H1 (cell line): ENCODE results near the gene ERI3. TPM values are rescaled to one million over a fixed set of nuclear protein-coding genes. Genes with fewer than 3 reads are reported as not detected.

Source experiments
- CTCF ChIA-PET: fragments of 300-600 bp; sonication (Branson Sonifier 250); formaldehyde crosslinking; loops from one replicate; lab custom pipeline; 2021; ENCODE audit not compliant: partially characterized antibody; lab: Charles Lee
- POLR2A ChIA-PET: fragments of 300-600 bp; sonication (Branson Sonifier 250); formaldehyde crosslinking; loops from one replicate; lab custom pipeline; 2021; ENCODE audit warnings: inconsistent platforms; ENCODE audit not compliant: partially characterized antibody; lab: Charles Lee
- DNase-seq, 2 experiments: peaks; one replicate each; pipeline versions ENCODE4 v3.0.0 to v3.0.0-alpha.2; 2010 to 2022; ENCODE audit warnings: low spot score in 2 of 2, low read depth in 1 of 2, mixed read lengths in 1 of 2
- FAIRE-seq: peaks from 2 replicates; lab custom pipeline; 2011; peaks lifted over from hg19 to GRCh38; lab: Jason Lieb, UNC
- H2AFZ ChIP-seq: 2 replicates; pipeline ENCODE4 v1.8.1; 2012; ENCODE audit warnings: low read length, inconsistent platforms
- H2AK5ac ChIP-seq: 2 replicates; pipeline ENCODE4 v1.6.1; 2013; ENCODE audit warnings: low read depth, low read length
- H2BK120ac ChIP-seq: replicated peaks from 2 replicates; pipeline ENCODE3; 2013; ENCODE audit warnings: low read depth, low read length, inconsistent platforms
- H2BK12ac ChIP-seq: 2 replicates; pipeline ENCODE4 v1.6.1; 2013; ENCODE audit warnings: low read depth, low read length
- H2BK15ac ChIP-seq: 2 replicates; pipeline ENCODE4 v1.6.1; 2013; ENCODE audit warnings: low read length
- H2BK20ac ChIP-seq: 2 replicates; pipeline ENCODE4 v1.6.1; 2013; ENCODE audit warnings: low read length
- H2BK5ac ChIP-seq: 2 replicates; pipeline ENCODE4 v1.6.1; 2013; ENCODE audit warnings: low read depth, low read length
- H3K14ac ChIP-seq: 2 replicates; pipeline ENCODE4 v1.6.1; 2013; ENCODE audit warnings: inconsistent platforms; ENCODE audit not compliant: insufficient read length
- H3K18ac ChIP-seq: 2 replicates; pipeline ENCODE4 v1.6.1; 2013; ENCODE audit warnings: low read length; ENCODE audit errors: extremely low read depth
- H3K23ac ChIP-seq: 2 replicates; pipeline ENCODE4 v1.6.1; 2013; ENCODE audit warnings: inconsistent platforms; ENCODE audit not compliant: insufficient read length
- H3K23me2 ChIP-seq: 2 replicates; pipeline ENCODE4 v1.6.1; 2013; ENCODE audit warnings: low read depth, low read length
- H3K27ac ChIP-seq: 2 replicates; pipeline ENCODE4 v1.6.1; 2011; ENCODE audit warnings: low read depth, low read length, inconsistent platforms
- H3K27me3 ChIP-seq, 4 experiments: replicated peaks in 1 of 4; 1 replicate in 1 of 4; 2 replicates in 3 of 4; pipeline versions ENCODE4 v1.6.1 to v1.8.1; 2011 to 2013; ENCODE audit warnings: low read length in 3 of 4, mild to moderate bottlenecking in 3 of 4, inconsistent platforms in 2 of 4, mixed read lengths in 2 of 4, moderate library complexity in 1 of 4; ENCODE audit not compliant: control insufficient read depth in 3 of 4, insufficient read depth in 3 of 4; ENCODE audit errors: extremely low read depth in 1 of 4
- H3K36me3 ChIP-seq, 4 experiments: 2 replicates each; pipeline versions ENCODE4 v1.6.1 to v1.8.1; 2011 to 2013; ENCODE audit warnings: mild to moderate bottlenecking in 4 of 4, low read length in 3 of 4, moderate library complexity in 2 of 4, control low read depth in 1 of 4, inconsistent platforms in 1 of 4; ENCODE audit not compliant: insufficient read depth in 4 of 4, control insufficient read depth in 2 of 4
- H3K4ac ChIP-seq: replicated peaks from 2 replicates; pipeline ENCODE3; 2013; ENCODE audit warnings: low read length, low read depth, mixed read lengths, inconsistent platforms; ENCODE audit not compliant: insufficient read length
- H3K4me1 ChIP-seq, 4 experiments: replicated peaks in 1 of 4; 1 replicate in 1 of 4; 2 replicates in 3 of 4; pipeline versions ENCODE4 v1.6.1 to v1.8.1; 2011 to 2013; ENCODE audit warnings: low read length in 3 of 4, inconsistent platforms in 2 of 4, mixed read lengths in 1 of 4; ENCODE audit not compliant: insufficient read depth in 4 of 4, control insufficient read depth in 3 of 4
- H3K4me2 ChIP-seq, 2 experiments: 2 replicates each; pipeline versions ENCODE4 v1.6.1 to v1.8.1; 2011 to 2013; ENCODE audit warnings: low read depth in 2 of 2, low read length in 2 of 2, control low read depth in 1 of 2, inconsistent platforms in 1 of 2, mild to moderate bottlenecking in 1 of 2; ENCODE audit not compliant: insufficient read depth in 1 of 2
- H3K4me3 ChIP-seq, 4 experiments: fragments of 200-600, 300-600 bp in 1 of 4; sonication (generic), shearing (Covaris generic), sonication (Bioruptor Twin) in 1 of 4; 2 replicates each; pipeline versions ENCODE4 v1.5.1 to v1.8.1; 2011 to 2016; ENCODE audit warnings: low read length in 4 of 4, low read depth in 3 of 4, control low read depth in 2 of 4, inconsistent platforms in 2 of 4, mild to moderate bottlenecking in 2 of 4, mixed read lengths in 1 of 4, moderate library complexity in 1 of 4; ENCODE audit not compliant: insufficient read depth in 2 of 4; ENCODE audit errors: extremely low read depth in 1 of 4
- H3K56ac ChIP-seq: replicated peaks from 2 replicates; pipeline ENCODE3; 2013; ENCODE audit warnings: low read depth, mild to moderate bottlenecking, mixed read lengths, low read length, inconsistent platforms; ENCODE audit not compliant: insufficient read length
- H3K79me1 ChIP-seq: 2 replicates; pipeline ENCODE4 v1.6.1; 2013; ENCODE audit warnings: low read depth, low read length, control low read depth
- H3K79me2 ChIP-seq, 2 experiments: 2 replicates each; pipeline versions ENCODE4 v1.6.1 to v1.8.1; 2012 to 2013; ENCODE audit warnings: low read length in 2 of 2, mild to moderate bottlenecking in 2 of 2, inconsistent platforms in 1 of 2; ENCODE audit not compliant: insufficient read depth in 2 of 2, control insufficient read depth in 1 of 2
- H3K9ac ChIP-seq, 4 experiments: replicated peaks in 1 of 4; 1 replicate in 1 of 4; 2 replicates in 3 of 4; pipeline versions ENCODE4 v1.6.1 to v1.8.1; 2011 to 2013; ENCODE audit warnings: low read depth in 3 of 4, low read length in 3 of 4, control low read depth in 2 of 4, mild to moderate bottlenecking in 2 of 4, moderate library complexity in 2 of 4, inconsistent platforms in 1 of 4; ENCODE audit errors: extremely low read depth in 1 of 4
- H3K9me3 ChIP-seq, 2 experiments: 2 replicates each; pipeline versions ENCODE4 v1.6.1 to v1.8.1; 2012 to 2013; ENCODE audit warnings: mild to moderate bottlenecking in 2 of 2, moderate library complexity in 2 of 2, control low read depth in 1 of 2, inconsistent platforms in 1 of 2, low read depth in 1 of 2, low read length in 1 of 2, mixed read lengths in 1 of 2; ENCODE audit not compliant: insufficient read depth in 2 of 2
- H4K20me1 ChIP-seq, 2 experiments: replicated peaks in 1 of 2; 2 replicates each; pipeline versions ENCODE3 to v1.8.1; 2011 to 2013; ENCODE audit warnings: inconsistent platforms in 2 of 2, low read length in 2 of 2, mild to moderate bottlenecking in 1 of 2; ENCODE audit not compliant: insufficient read depth in 2 of 2, control insufficient read depth in 1 of 2
- H4K5ac ChIP-seq: 2 replicates; pipeline ENCODE4 v1.6.1; 2013; ENCODE audit warnings: low read length, low read depth, mixed read lengths, inconsistent platforms; ENCODE audit not compliant: insufficient read length
- H4K8ac ChIP-seq: 2 replicates; pipeline ENCODE4 v1.8.0; 2013; ENCODE audit warnings: mild to moderate bottlenecking, moderate library complexity, low read length, inconsistent platforms; ENCODE audit not compliant: insufficient read depth; ENCODE audit errors: extremely low read depth
- H4K91ac ChIP-seq: replicated peaks from 2 replicates; pipeline ENCODE3; 2013; ENCODE audit warnings: low read length, mixed read lengths, inconsistent platforms; ENCODE audit not compliant: insufficient read length
- BACH1 ChIP-seq: IDR thresholded peaks from 2 replicates; pipeline ENCODE4 v1.6.1; 2012; ENCODE audit warnings: low read length, improper control_type of control experiment
- WGBS, 2 experiments: shearing (Covaris generic) in 1 of 2; methylation state at CpG; one replicate each; pipeline versions ENCODE4 v1.1.6 to v1.1.7; 2013 to 2015; ENCODE audit warnings: low lambda C conversion rate in 2 of 2, mixed read lengths in 2 of 2, inconsistent platforms in 1 of 2, low coverage in 1 of 2, missing lambda C conversion rate in 1 of 2; ENCODE audit not compliant: insufficient replicate concordance in 2 of 2, insufficient coverage in 1 of 2, insufficient read length in 1 of 2; ENCODE audit errors: extremely low coverage in 1 of 2, missing lambda C conversion rate in 1 of 2; 5-methylcytosine and 5-hydroxymethylcytosine counted together
- polyA plus RNA-seq, 7 experiments: library from polyadenylated mRNA; depleted of rRNA in 3 of 7; stranded (reverse) in 5 of 7; unstranded in 2 of 7; fragments of >200 nt in 5 of 7; fragments of 200-250 nt in 2 of 7; gene quantifications; 1 replicate in 5 of 7; 2 replicates in 1 of 7; 4 replicates in 1 of 7; pipeline versions ENCODE4 v1.2.1 to v1.2.3, GENCODE V29; 2011 to 2013; ENCODE audit warnings: missing spikeins in 2 of 7, mixed read lengths in 2 of 7
- total RNA-seq: library from RNA; stranded (reverse); fragmentation: NEBNext Ultra II Directional; extraction: Animal tissue kit (Norgen Biotek cat#: 25700); gene quantifications from 2 replicates; pipeline ENCODE4 v1.2.1, GENCODE V29; 2021
- TF ChIP-seq, protein P1 (sequence below): IDR thresholded peaks from 2 replicates; pipeline ENCODE4 v1.6.1; 2012; ENCODE audit warnings: inconsistent platforms

ERI3 gene
- total and polyA plus RNA-seq, 2 of the 8 experiments (the other 6 are each of a cell fraction or from before 2014, with no cell fraction given) = 81.1 to 199 TPM

- POLR2A ChIA-PET = interaction anchor here (1.6 kb wide), 1 partner anchor 8 kb away, joined by 4 read pairs; no protein-coding TSS in a partner anchor
- H2BK12ac ChIP-seq = no peak overlapping the region
Observed at GRCh38 chr1:44346878-44347277, 8.2 kb downstream of the ERI3 start.

More at GRCh38 chr1:44346878-44347277, 8.2 kb downstream of the ERI3 start:
- FAIRE-seq (no peak), DNase-seq (no peak)
- H2BK120ac ChIP-seq = no peak overlapping the region
- no peak overlapping the region for H4K8ac ChIP-seq
- peaks cover 0 to under 1% (median 0%) of the 10 kb centered on the region in 4 experiments; a peak in 1 of 8 replicates for H3K36me3 ChIP-seq
- H2AK5ac ChIP-seq = no peak overlapping the region
- H3K27ac ChIP-seq = no peak overlapping the region
- H3K56ac ChIP-seq = no peak overlapping the region
- H2BK5ac ChIP-seq = no peak overlapping the region
- no peaks in the 10 kb centered on the region for H3K23me2 ChIP-seq
- CTCF ChIA-PET = interaction anchor here (0.5 to 1.5 kb wide), 8 partner anchors 9 to 267 kb away, joined by 3 to 6 read pairs (median 3); no protein-coding TSS in a partner anchor
- H4K91ac ChIP-seq = no peak overlapping the region
- no peak overlapping the region for H3K4me2 ChIP-seq
- H3K4me1 ChIP-seq = peaks cover 0 to 14% (median 4%) of the 10 kb centered on the region in 4 experiments; a peak in 4 of 7 replicates
- H3K9ac ChIP-seq = no peak overlapping the region
- H3K79me1 ChIP-seq = peaks cover 9% of the 10 kb centered on the region
- no peak overlapping the region for H4K5ac ChIP-seq
- H3K14ac ChIP-seq = no peak overlapping the region
- WGBS, 2 experiments = 75% methylated on average over 6 of the region's 6 CpGs; no CpG with 5 or more reads in 1 of the 2 experiments
- no peak for TF ChIP-seq BACH1
- TF ChIP-seq, protein P1, sequence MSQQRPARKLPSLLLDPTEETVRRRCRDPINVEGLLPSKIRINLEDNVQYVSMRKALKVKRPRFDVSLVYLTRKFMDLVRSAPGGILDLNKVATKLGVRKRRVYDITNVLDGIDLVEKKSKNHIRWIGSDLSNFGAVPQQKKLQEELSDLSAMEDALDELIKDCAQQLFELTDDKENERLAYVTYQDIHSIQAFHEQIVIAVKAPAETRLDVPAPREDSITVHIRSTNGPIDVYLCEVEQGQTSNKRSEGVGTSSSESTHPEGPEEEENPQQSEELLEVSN = peak; percentile 59
- TF ChIP-seq, all 59 proteins: peak for 1
- Histone ChIP-seq H4K20me1 (peaks cover 2 to 8% of the 10 kb centered on the region in 2 experiments), H2BK15ac (no peak overlapping the region), H3K79me2 (peaks cover 9 to 75% of the 10 kb centered on the region in 2 experiments; a peak in 3 of 4 replicates), H2AFZ (no peak overlapping the region), H3K23ac (no peak overlapping the region), H3K9me3 (no peaks in the 10 kb centered on the region), H2BK20ac (no peak overlapping the region), H3K4ac (no peak overlapping the region), H3K4me3 (no peak overlapping the region), H3K18ac (no peak overlapping the region), H3K27me3 (no peaks in the 10 kb centered on the region)
